IPS-18a (cell line): ENCODE data around the gene ZPLD1.

Experiments used
- H3K27ac ChIP-seq: one replicate; pipeline ENCODE4 v1.5.1; 2013; ENCODE audit warnings: low read length
- H3K27me3 ChIP-seq: one replicate; pipeline ENCODE4 v1.6.1; 2013; ENCODE audit warnings: mild to moderate bottlenecking, low read length; ENCODE audit not compliant: control insufficient read depth, insufficient read depth
- H3K36me3 ChIP-seq: one replicate; pipeline ENCODE4 v1.6.1; 2013; ENCODE audit warnings: low read depth, low read length; ENCODE audit not compliant: control insufficient read depth
- H3K4me1 ChIP-seq: one replicate; pipeline ENCODE4 v1.6.1; 2013; ENCODE audit warnings: low read depth, low read length; ENCODE audit not compliant: control insufficient read depth
- H3K4me3 ChIP-seq: one replicate; pipeline ENCODE4 v1.5.1; 2013; ENCODE audit warnings: low read length
- H3K9ac ChIP-seq: one replicate; pipeline ENCODE4 v1.6.1; 2013; ENCODE audit warnings: mild to moderate bottlenecking, low read length, moderate library complexity
- H3K9me3 ChIP-seq: one replicate; pipeline ENCODE4 v1.6.1; 2013; ENCODE audit warnings: low read depth, low read length; ENCODE audit not compliant: control insufficient read depth

Gene ZPLD1

GRCh38 chr3:102485701-102486100, 50.9 kb downstream of the ZPLD1 start:
- H3K27ac ChIP-seq: no peak overlapping the region
- no peaks in the 10 kb centered on the region for H3K36me3 ChIP-seq
- no peaks in the 10 kb centered on the region for H3K4me1 ChIP-seq
- H3K27me3 ChIP-seq: no peaks in the 10 kb centered on the region
- H3K9me3 ChIP-seq: no peaks in the 10 kb centered on the region
- no peak overlapping the region for H3K4me3 ChIP-seq
- no peak overlapping the region for H3K9ac ChIP-seq

GRCh38 chr3:102488331-102488730, 53.5 kb downstream of the ZPLD1 start:
- H3K36me3 ChIP-seq: no peaks in the 10 kb centered on the region
- no peak overlapping the region for H3K27ac ChIP-seq
- no peaks in the 10 kb centered on the region for H3K4me1 ChIP-seq
- no peaks in the 10 kb centered on the region for H3K27me3 ChIP-seq
- H3K9ac ChIP-seq: no peak overlapping the region
- H3K9me3 ChIP-seq: no peaks in the 10 kb centered on the region
- no peak overlapping the region for H3K4me3 ChIP-seq

DNA sequence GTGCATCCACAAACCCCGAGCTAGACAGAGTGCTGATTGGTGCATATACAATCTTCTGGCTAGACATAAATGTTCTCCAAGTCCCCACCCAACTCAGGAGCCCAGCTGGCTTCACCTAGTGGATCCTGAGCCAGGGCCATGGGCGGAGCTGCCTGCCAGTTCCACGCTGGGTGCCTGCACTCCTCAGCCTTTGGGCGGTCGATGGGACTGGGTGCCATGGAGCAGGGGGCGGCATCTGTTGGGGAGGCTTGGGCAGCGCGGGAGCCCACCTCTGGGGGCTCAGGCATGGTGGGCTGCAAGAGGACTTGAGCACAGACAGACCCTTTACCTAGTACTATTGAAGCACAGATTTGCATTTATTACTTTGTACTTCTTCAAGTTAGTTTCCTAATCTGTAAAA, 57.5 kb downstream of the ZPLD1 start:
- Histone ChIP-seq H3K9ac (no peak overlapping the region), H3K27me3 (no peaks in the 10 kb centered on the region), H3K4me1 (no peaks in the 10 kb centered on the region), H3K4me3 (no peak overlapping the region), H3K36me3 (no peaks in the 10 kb centered on the region), H3K27ac (no peak overlapping the region), H3K9me3 (no peaks in the 10 kb centered on the region)

GRCh38 chr3:102497571-102497970, 62.8 kb downstream of the ZPLD1 start:
- H3K9ac ChIP-seq: no peak overlapping the region
- no peak overlapping the region for H3K27ac ChIP-seq
- no peak overlapping the region for H3K4me3 ChIP-seq
- no peaks in the 10 kb centered on the region for H3K9me3 ChIP-seq
- H3K27me3 ChIP-seq: no peaks in the 10 kb centered on the region
- H3K4me1 ChIP-seq: no peaks in the 10 kb centered on the region
- H3K36me3 ChIP-seq: no peaks in the 10 kb centered on the region

- Histone ChIP-seq H3K9me3 (no peaks in the 10 kb centered on the region), H3K36me3 (no peaks in the 10 kb centered on the region), H3K27ac (no peak overlapping the region), H3K27me3 (no peaks in the 10 kb centered on the region), H3K9ac (no peak overlapping the region), H3K4me1 (no peaks in the 10 kb centered on the region), H3K4me3 (no peak overlapping the region)
These were observed 70.7 kb downstream of the ZPLD1 start for GRCh38 chr3:102505542-102505941.

DNA sequence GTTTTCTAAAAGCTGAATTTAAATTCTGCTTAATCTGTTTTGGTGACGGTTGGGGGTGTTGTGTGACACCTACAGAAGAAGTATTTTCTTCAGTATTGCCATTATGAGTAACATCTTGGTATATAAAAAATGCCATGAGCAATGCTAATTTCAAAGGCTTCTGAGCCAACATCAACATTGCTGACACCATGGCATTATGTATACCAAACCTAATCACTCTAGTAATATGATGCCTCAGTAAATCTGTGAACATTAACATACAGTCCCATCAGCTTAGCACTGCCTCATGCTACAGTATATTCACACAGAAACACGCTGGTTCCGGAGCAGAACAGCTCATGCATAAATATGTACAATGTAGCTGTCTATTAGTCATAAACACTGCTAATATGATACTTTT, 75.8 kb downstream of the ZPLD1 start:
- Histone ChIP-seq H3K9me3 (no peaks in the 10 kb centered on the region), H3K27ac (no peak overlapping the region), H3K27me3 (no peaks in the 10 kb centered on the region), H3K4me3 (no peak overlapping the region), H3K36me3 (no peaks in the 10 kb centered on the region), H3K4me1 (no peaks in the 10 kb centered on the region), H3K9ac (no peak overlapping the region)

GRCh38 chr3:102511168-102511567, 76.4 kb downstream of the ZPLD1 start:
- H3K9ac ChIP-seq: no peak overlapping the region
- H3K36me3 ChIP-seq: no peaks in the 10 kb centered on the region
- no peaks in the 10 kb centered on the region for H3K27me3 ChIP-seq
- H3K4me3 ChIP-seq: no peak overlapping the region
- no peaks in the 10 kb centered on the region for H3K9me3 ChIP-seq
- H3K4me1 ChIP-seq: no peaks in the 10 kb centered on the region
- no peak overlapping the region for H3K27ac ChIP-seq

DNA sequence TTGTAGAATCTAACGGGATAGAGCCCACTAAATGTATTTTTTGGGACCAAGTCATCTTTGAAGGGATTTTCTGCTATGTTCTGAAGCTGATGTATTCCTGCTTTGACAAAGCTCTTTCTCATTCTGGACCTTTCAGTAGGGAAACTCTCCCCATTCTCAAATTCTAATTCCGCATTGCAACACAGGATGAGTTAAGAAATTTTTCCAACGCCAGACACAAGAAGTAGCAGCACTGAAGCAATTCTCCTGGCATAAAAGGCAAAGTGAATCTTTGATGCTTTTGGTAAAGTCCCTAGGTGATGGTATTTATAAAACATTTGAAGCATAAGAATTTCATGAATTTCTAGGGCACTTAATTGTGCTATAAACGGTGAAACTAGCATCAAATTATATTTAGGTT, 76.8 kb downstream of the ZPLD1 start:
- Histone ChIP-seq H3K9ac (no peak overlapping the region), H3K9me3 (no peaks in the 10 kb centered on the region), H3K4me3 (no peak overlapping the region), H3K27me3 (no peaks in the 10 kb centered on the region), H3K4me1 (no peaks in the 10 kb centered on the region), H3K36me3 (no peaks in the 10 kb centered on the region), H3K27ac (no peak overlapping the region)

GRCh38 chr3:102512734-102513504, 78.1 kb downstream of the ZPLD1 start:
- no peaks in the 10 kb centered on the region for H3K36me3 ChIP-seq
- H3K9ac ChIP-seq: no peak overlapping the region
- H3K9me3 ChIP-seq: no peaks in the 10 kb centered on the region
- H3K4me3 ChIP-seq: no peak overlapping the region
- H3K27me3 ChIP-seq: no peaks in the 10 kb centered on the region
- H3K4me1 ChIP-seq: no peaks in the 10 kb centered on the region
- H3K27ac ChIP-seq: no peak overlapping the region

DNA sequence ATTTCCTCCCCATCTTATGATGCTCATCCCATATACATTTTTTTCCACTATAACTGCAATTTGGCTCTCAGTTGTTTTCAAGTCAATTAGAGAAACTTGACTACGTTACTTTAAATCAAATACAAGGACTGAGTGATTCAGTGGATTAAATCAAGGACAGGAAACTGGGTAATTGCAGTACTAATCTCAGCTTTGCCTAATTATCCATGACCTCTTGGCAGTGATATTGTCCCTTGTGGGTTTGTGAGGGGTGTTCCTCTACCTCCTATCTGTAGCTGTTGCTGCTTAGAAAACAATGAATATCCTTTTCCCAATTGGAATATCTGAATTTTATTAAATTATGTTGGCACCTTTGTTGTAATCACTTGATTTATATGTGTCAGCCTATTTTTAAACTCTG, 79.4 kb downstream of the ZPLD1 start:
- no peak overlapping the region for H3K9ac ChIP-seq
- no peak overlapping the region for H3K27ac ChIP-seq
- no peaks in the 10 kb centered on the region for H3K9me3 ChIP-seq
- H3K4me1 ChIP-seq: no peaks in the 10 kb centered on the region
- H3K27me3 ChIP-seq: no peaks in the 10 kb centered on the region
- no peak overlapping the region for H3K4me3 ChIP-seq
- H3K36me3 ChIP-seq: no peaks in the 10 kb centered on the region

- Histone ChIP-seq H3K4me3 (no peak overlapping the region), H3K36me3 (no peaks in the 10 kb centered on the region), H3K9ac (no peak overlapping the region), H3K27ac (no peak overlapping the region), H3K9me3 (no peaks in the 10 kb centered on the region), H3K4me1 (no peaks in the 10 kb centered on the region), H3K27me3 (no peaks in the 10 kb centered on the region)
These were observed 86.4 kb downstream of the ZPLD1 start for GRCh38 chr3:102521246-102521645.

DNA sequence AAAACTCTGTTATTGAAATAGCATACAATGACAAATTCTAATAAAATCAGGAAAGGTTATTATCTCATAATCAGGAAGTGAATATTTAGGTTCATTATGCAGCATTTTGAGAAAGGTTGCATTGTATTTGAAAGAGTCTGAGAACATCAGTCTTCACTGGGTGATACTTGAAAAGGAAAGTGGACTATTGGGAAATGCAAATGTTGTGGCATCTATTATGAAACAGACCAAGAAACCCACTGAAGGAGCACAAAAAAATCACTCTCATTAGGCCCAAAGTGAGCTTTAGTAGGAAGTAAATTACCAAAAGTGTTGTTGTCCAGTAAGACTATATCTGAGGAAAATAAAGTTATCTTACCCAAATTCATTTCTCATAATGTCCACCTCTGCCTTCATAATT, 90.8 kb downstream of the ZPLD1 start:
- H3K4me1 ChIP-seq: no peaks in the 10 kb centered on the region
- H3K27me3 ChIP-seq: no peaks in the 10 kb centered on the region
- H3K9me3 ChIP-seq: no peaks in the 10 kb centered on the region
- no peaks in the 10 kb centered on the region for H3K36me3 ChIP-seq
- no peak overlapping the region for H3K4me3 ChIP-seq
- no peak overlapping the region for H3K9ac ChIP-seq
- H3K27ac ChIP-seq: no peak overlapping the region
